Hypothalamus (tissue), 51 donors: ENCODE results near the gene CDK16.
"Not testable (repeated sequence)": the region's sequence is repeated elsewhere in the genome, so short reads cannot be mapped to it uniquely, and the experiment has no call there.

Experiments
- DNase-seq, 51 donors: peaks; one replicate each; lab custom pipeline; 2025; lab: John Stamatoyannopoulos, UW

The CDK16 gene

DNA sequence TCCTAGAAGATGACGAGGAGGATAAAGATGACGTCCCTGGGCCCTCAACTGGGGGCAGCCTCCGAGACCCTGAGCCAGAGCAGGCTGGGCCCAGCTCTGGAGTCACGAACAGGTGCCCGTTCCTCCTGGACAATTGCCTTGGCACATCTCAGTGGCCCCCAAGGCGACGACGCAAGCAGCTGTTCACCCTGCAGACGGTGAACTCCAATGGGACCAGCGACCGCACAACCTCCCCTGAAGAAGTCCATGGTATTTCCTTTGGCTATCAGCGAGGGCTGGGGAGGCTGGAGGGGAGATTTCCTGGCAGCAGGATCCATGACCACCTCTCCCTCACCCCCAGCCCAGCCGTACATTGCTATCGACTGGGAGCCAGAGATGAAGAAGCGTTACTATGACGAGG lies 26.2 kb downstream of the CDK16 start:
- DNase-seq: no peak

DNA sequence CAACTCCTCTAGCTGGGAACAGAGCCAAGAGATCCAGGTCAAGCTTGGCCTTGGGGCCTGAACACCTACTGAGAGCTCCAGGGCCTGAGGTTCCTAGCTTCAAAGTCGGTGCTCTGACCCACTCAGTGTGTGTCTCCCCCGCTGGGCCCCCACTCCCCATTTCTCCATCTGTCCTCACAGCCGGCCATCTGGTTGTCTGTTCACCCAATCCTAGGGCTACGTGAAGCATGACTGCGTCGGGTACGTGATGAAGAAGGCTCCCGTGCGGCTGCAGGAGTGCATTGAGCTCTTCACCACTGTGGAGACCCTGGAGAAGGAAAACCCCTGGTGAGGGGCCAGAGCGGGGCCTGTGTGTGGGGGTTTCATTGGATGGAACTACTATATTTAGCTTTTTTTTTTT lies 26.7 kb downstream of the CDK16 start:
- DNase-seq: no peak

DNA sequence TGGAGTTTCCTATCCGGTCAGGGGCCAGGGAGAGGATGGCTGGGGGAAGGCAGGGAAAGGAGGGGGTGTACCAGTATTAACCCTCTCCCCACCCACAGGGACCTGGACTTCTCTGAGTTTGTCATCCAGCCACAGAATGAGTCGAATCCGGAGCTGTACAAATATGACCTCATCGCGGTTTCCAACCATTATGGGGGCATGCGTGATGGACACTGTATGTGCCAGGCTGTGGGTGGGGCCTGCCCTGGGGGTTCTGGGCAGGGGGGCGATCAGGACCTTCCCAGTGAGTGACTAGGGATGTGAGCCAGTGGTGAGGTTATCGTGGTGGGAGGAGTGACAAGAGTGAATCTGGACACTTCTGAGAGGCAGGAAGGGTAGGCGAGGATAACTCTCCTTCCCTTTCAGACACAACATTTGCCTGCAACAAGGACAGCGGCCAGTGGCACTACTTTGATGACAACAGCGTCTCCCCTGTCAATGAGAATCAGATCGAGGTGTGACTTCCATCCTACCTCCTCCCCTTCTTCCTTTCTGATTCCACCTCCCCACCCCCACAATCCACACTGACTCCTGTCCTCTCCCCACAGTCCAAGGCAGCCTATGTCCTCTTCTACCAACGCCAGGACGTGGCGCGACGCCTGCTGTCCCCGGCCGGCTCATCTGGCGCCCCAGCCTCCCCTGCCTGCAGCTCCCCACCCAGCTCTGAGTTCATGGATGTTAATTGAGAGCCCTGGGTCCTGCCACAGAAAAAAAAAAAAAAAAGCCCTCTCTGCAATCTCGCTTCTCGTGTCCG lies 28.9 kb downstream of the CDK16 start:
- peak in 1 of 51 donors; percentile 14 for DNase-seq

DNA sequence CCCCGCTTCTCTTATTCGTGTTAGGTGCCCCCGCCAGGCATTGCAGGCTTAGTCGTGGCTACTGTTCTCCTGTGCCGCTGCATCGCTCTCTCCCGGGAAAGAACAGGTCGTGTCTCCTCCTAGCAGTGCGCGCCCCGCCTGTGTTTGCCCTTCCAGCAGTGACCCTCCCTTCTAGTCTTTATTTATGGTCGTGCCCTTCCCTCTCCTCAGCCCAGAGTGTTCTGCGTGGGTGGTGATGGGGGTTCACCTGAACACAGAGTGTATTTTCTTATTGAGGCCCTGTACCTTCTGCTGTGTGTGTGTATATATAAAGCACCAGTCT lies 29.5 kb downstream of the CDK16 start:
- no peak for DNase-seq

DNA sequence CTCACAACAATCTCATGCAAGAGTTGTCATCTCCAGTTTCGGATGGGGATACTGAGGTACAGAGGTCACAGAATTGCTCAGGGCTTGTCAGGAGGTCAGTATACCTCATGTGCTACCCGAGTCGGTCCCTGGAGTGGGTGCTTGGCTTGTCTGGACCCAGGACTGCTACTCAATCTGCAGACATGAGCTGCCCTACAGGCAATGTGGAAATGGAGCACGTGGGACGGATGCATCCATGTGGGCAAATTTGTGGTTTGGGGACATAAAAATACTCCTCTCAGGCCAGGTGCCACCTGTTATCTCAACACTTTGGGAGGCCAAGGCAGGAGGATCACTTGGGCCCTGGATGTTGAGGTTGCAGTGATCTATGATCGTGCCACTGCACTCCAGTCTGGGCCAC lies 30.1 kb downstream of the CDK16 start:
- no peak for DNase-seq

DNA sequence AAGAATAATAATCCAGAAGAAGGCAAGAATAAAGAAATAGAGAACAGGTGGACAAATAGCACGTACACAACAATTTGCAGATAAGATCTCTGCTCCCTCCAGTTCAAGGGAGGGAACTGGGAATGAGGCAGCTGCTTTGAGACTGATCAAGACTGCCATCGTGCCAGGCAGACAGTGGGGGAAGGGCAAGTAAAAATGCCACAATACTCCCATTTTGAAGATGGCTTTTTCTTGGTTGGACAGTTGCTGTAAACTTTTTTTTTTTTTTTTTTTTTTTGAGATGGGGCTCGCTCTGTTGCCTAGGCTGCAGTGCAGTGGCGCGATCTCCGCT lies 31.5 kb downstream of the CDK16 start:
- no peak for DNase-seq

DNA sequence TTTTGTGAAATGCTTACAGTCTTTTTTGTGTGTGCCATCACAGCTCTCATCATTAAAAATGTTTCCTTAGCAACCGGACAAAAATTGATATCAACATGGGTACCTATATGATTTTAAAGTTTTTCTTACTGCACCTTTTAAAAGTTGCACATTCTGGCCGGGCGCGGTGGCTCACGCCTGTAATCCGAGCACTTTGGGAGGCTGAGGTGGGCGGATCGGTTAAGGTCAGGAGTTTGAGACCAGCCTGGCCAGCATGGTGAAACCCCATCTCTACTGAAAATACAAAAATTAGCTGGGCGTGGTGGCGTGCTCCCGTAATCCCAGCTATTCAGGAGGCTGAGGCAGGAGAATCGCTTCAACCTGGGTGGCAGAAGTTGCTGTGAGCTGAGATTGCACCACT lies 39.1 kb downstream of the CDK16 start:
- not testable (repeated sequence) for DNase-seq

DNA sequence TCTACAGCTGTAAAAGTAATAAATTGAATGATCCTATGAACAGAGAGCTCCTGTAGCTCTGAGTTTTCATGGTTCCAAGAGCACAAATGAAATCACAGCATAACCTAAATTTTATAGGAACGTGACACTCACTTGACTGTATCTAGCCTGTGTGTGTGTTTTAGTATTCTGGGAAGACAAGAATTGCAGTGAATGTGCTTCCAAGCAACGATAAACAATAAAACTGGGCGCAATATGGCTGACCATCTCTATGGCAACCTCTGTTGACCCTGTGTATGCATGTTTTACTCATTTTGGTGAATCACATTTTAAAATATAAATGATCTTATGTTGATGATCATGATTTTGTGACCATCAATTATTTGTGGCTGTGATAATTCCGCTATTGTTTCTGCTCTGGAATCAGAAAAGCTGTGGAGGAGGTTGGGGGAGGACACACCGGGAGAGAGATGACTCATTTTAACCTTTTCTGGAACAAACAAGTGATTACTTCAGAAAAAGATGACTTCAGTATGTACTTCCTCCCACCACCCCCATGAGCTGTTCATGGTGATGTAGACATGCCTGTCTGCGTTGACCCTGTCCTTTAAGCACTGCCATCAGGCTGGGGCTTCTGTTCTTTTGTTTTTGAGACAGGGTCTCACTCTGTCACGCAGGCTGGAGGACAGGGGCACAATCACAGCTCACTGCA lies 46.1 kb downstream of the CDK16 start:
- peak in 2 of 51 donors; percentile 14 to 20 for DNase-seq

DNA sequence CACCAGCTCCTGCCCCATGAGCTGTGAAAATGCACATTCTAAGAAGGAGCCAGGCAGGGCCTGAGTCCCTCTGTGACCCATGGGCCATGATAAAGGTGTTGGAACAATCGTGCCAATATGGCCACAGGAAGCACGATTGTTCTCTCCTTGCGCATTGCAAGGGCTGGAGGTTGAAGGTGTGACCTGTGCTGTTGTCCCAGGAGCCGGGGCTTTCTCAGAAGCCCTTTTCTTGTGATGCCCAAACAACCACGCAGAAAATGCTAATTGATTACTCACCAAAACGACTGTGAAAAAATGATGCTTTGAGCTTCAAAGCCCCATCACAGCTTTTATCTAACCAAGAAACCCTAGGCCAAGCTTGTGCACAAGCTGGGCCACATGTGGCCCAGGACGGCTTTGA lies 48.2 kb downstream of the CDK16 start:
- DNase-seq: no peak

DNA sequence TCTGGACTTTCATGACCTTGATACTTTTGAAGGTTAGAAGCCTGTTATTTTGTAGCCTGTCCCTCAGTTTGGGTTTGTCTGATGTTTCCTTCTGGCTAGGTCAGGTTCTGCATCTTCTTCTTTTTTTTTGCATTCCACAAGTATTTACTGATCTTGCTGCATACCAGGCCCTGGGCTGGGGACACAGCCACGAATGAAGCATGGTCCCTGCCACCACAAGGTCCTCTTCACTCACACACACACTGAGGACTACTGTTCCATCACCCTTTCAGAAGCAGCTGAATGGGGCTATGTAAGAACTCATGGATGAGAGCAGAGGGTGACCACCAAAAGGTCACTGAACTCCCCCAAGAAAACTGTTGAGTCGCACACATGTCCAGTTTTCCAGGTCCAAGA lies 53.5 kb downstream of the CDK16 start:
- no peak for DNase-seq

DNA sequence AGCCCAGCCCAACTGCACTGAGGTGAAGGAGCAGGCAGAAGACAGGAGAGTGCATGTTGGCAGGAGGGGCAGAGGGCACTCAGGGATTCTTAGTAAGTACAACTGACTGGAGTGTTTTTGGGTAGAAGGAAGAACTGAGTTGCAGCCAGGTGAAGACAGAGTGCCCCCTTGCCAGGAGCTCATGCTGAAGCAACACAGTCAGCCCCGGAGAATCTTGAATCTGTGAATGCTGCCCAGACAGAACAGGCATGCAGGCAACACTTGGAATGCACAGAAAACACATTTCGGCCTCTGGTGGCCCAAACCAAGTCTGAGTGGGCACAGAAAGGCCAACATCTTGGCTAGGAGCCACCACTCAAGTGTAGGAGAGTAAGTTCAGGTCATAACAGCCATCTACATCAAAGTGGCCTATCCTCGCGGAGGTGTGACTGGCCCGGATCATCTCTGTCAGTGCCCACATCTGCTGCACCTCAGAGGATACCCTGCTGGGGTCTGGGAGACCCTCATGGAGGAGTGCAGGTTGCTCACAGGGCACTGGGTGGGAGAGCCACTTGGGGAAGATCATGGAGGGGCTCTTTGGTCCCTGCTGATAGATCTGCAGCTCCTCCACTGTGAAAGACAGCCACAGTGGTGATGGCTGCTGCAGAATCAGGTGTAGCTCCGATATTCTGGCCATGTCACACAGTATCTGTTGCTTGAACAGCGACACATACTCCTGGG lies 54.7 kb downstream of the CDK16 start:
- no peak for DNase-seq

DNA sequence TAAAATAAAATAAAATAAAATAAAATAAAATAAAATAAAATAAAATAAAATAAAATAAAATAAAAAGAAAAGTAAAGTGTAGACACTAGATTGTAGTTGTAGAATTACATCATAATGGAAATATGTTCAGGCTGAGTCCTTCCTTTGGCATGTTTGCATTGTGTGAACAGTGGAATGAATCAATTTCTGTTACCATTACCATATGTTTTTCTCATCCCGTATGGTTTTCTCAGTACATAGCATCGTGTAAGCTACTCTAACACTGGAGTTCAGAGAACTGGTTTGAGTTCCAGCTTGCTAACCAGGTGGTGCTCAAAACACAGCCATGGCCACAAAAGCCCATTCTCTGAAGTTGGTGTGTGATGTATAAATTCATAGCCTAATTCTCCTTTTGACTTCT lies 60.2 kb downstream of the CDK16 start:
- no peak for DNase-seq
